SK-N-SH treated with all-trans-retinoic acid at 6 μM for 48 hours (cell line): ENCODE results near the gene RAB9B.

Source experiments
- ATAC-seq: fragments of 200-7000 bp; cut with Tn5 transposase; 3 replicates; pipeline ENCODE4 v1.9.1; 2020; ENCODE audit warnings: mild to moderate bottlenecking, moderate library complexity
- ARNTL ChIP-seq: fragments of 450-650 bp; formaldehyde crosslinking; IDR thresholded peaks from 2 replicates; pipeline ENCODE4 v1.5.0; 2020; ENCODE audit warnings: low read depth, mild to moderate bottlenecking, moderate library complexity, borderline replicate concordance
- BACH2 ChIP-seq: fragments of 250-450 bp; sonication (Bioruptor Pico); IDR thresholded peaks from 2 replicates; pipeline ENCODE4 v1.9.0; 2021; ENCODE audit warnings: mild to moderate bottlenecking, borderline replicate concordance
- CREB5 ChIP-seq: fragments of 250-450 bp; sonication (Bioruptor Pico); IDR thresholded peaks from 2 replicates; pipeline ENCODE4 v1.5.1; 2020; ENCODE audit warnings: low read depth, mild to moderate bottlenecking, moderate library complexity
- CSDC2 ChIP-seq: fragments of 250-450 bp; sonication (Bioruptor Pico); IDR thresholded peaks from 2 replicates; pipeline ENCODE4 v1.5.0; 2020; ENCODE audit warnings: mild to moderate bottlenecking, moderate library complexity
- ESRRG ChIP-seq: fragments of 250-450 bp; sonication (Bioruptor Pico); IDR thresholded peaks from 2 replicates; pipeline ENCODE4 v1.6.1; 2021; ENCODE audit warnings: mild to moderate bottlenecking
- GLIS3 ChIP-seq: fragments of 250-450 bp; sonication (Bioruptor Pico); IDR thresholded peaks from 2 replicates; pipeline ENCODE4 v1.5.0; 2020; ENCODE audit warnings: mild to moderate bottlenecking, moderate library complexity
- ISL1 ChIP-seq: fragments of 250-450 bp; sonication (Bioruptor Pico); IDR thresholded peaks from 2 replicates; pipeline ENCODE4 v2.1.2; 2022; ENCODE audit warnings: mild to moderate bottlenecking, moderate library complexity
- PPARA ChIP-seq: fragments of 250-450 bp; sonication (Bioruptor Pico); IDR thresholded peaks from 2 replicates; pipeline ENCODE4 v1.5.0; 2020; ENCODE audit warnings: mild to moderate bottlenecking, borderline replicate concordance
- RARB ChIP-seq: fragments of 250-450 bp; sonication (Bioruptor Pico); IDR thresholded peaks from 2 replicates; pipeline ENCODE4 v1.8.0; 2021; ENCODE audit warnings: mild to moderate bottlenecking, moderate library complexity
- SNAI2 ChIP-seq: fragments of 250-450 bp; sonication (Bioruptor Pico); IDR thresholded peaks from 2 replicates; pipeline ENCODE4 v1.5.0; 2020; ENCODE audit warnings: mild to moderate bottlenecking, moderate library complexity
- TCF4 ChIP-seq: fragments of 250-450 bp; sonication (Bioruptor Pico); IDR thresholded peaks from 2 replicates; pipeline ENCODE4 v1.8.0; 2021; ENCODE audit warnings: mild to moderate bottlenecking, moderate library complexity, borderline replicate concordance
- TOX ChIP-seq: fragments of 250-450 bp; sonication (Bioruptor Pico); IDR thresholded peaks from 2 replicates; pipeline ENCODE4 v1.8.0; 2021; ENCODE audit warnings: mild to moderate bottlenecking, moderate library complexity, borderline replicate concordance
- ZC3H10 ChIP-seq: fragments of 250-450 bp; sonication (Bioruptor Pico); IDR thresholded peaks from 2 replicates; pipeline ENCODE4 v1.5.1; 2021; ENCODE audit warnings: mild to moderate bottlenecking, moderate library complexity
- ZFP3 ChIP-seq: fragments of 250-450 bp; sonication (Bioruptor Pico); IDR thresholded peaks from 2 replicates; pipeline ENCODE4 v1.5.0; 2020; ENCODE audit warnings: mild to moderate bottlenecking, moderate library complexity
- ZFP30 ChIP-seq: fragments of 450-650 bp; formaldehyde crosslinking; IDR thresholded peaks from 2 replicates; pipeline ENCODE4 v1.5.0; 2022; ENCODE audit warnings: mild to moderate bottlenecking, moderate library complexity
- ZNF565 ChIP-seq: fragments of 450-650 bp; formaldehyde crosslinking; conservative IDR thresholded peaks from 2 replicates; pipeline ENCODE4 v1.5.0; 2020; ENCODE audit warnings: low read depth, mild to moderate bottlenecking, moderate library complexity
- ZNF70 ChIP-seq: fragments of 450-650 bp; formaldehyde crosslinking; IDR thresholded peaks from 2 replicates; pipeline ENCODE4 v1.5.0; 2020; ENCODE audit warnings: mild to moderate bottlenecking, moderate library complexity
- ZNF8 ChIP-seq: fragments of 450-650 bp; formaldehyde crosslinking; IDR thresholded peaks from 2 replicates; pipeline ENCODE4 v1.5.0; 2020; ENCODE audit warnings: mild to moderate bottlenecking, moderate library complexity
- TF ChIP-seq, protein P1 (sequence below): fragments of 250-450 bp; sonication (Bioruptor Pico); IDR thresholded peaks from 2 replicates; pipeline ENCODE4 v1.5.1; 2021; ENCODE audit warnings: mild to moderate bottlenecking, moderate library complexity
- TF ChIP-seq, protein P2 (sequence below): fragments of 250-450 bp; sonication (Bioruptor Pico); IDR thresholded peaks from 2 replicates; pipeline ENCODE4 v1.8.0; 2021; ENCODE audit warnings: low read depth, mild to moderate bottlenecking, moderate library complexity, borderline replicate concordance
- TF ChIP-seq, protein P3 (sequence below): fragments of 250-450 bp; sonication (Bioruptor Pico); IDR thresholded peaks from 2 replicates; pipeline ENCODE4 v1.5.0; 2020; ENCODE audit warnings: mild to moderate bottlenecking, moderate library complexity
- TF ChIP-seq, protein P4 (sequence below): fragments of 250-450 bp; sonication (Bioruptor Pico); IDR thresholded peaks from 2 replicates; pipeline ENCODE4 v1.8.0; 2020; ENCODE audit warnings: mild to moderate bottlenecking, moderate library complexity, borderline replicate concordance

RAB9B gene

GRCh38 chrX:103779141-103779789 is 52.8 kb downstream of the RAB9B start:
- TF ChIP-seq ZC3H10 (CRISPR knock-in tag) (no peak), ZFP30 (CRISPR knock-in tag) (no peak), ZFP3 (CRISPR knock-in tag) (no peak), RARB (CRISPR knock-in tag) (no peak), TCF4 (CRISPR knock-in tag) (no peak)
- ATAC-seq: peak; percentile 45

DNA sequence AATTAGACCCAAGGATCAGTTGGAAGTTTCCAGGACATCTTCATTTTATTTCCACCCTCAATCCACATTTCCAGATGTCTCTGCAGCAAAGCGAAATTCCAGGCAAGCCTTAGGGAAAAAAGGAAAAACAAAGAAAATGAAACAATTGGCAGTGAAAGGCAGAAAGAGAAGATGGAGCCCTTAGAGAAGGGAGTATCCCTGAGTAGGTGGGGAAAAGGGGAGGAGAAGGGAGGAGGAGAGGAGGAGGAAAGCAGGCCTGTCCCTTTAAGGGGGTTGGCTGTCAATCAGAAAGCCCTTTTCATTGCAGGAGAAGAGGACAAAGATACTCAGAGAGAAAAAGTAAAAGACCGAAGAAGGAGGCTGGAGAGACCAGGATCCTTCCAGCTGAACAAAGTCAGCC is 55.5 kb downstream of the RAB9B start, which contains the start of gene PLP1:
TSS of gene PLP1 (plus strand) at position 295 of the 400 bp plus-strand sequence. CDS start 156 bp downstream, outside the sequence.
- ATAC-seq: no peak
- TF ChIP-seq, protein P1, sequence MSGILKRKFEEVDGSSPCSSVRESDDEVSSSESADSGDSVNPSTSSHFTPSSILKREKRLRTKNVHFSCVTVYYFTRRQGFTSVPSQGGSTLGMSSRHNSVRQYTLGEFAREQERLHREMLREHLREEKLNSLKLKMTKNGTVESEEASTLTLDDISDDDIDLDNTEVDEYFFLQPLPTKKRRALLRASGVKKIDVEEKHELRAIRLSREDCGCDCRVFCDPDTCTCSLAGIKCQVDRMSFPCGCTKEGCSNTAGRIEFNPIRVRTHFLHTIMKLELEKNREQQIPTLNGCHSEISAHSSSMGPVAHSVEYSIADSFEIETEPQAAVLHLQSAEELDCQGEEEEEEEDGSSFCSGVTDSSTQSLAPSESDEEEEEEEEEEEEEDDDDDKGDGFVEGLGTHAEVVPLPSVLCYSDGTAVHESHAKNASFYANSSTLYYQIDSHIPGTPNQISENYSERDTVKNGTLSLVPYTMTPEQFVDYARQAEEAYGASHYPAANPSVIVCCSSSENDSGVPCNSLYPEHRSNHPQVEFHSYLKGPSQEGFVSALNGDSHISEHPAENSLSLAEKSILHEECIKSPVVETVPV: no peak
- TF ChIP-seq ZFP3 (CRISPR knock-in tag) (no peak), RARB (CRISPR knock-in tag) (no peak), ZNF8 (CRISPR knock-in tag) (no peak), ARNTL (CRISPR knock-in tag) (no peak), CREB5 (no peak), ZFP30 (CRISPR knock-in tag) (no peak), ZNF70 (no peak), PPARA (CRISPR knock-in tag) (no peak), ZC3H10 (CRISPR knock-in tag) (no peak), CSDC2 (CRISPR knock-in tag) (no peak), ESRRG (CRISPR knock-in tag) (no peak), BACH2 (CRISPR knock-in tag) (no peak), SNAI2 (CRISPR knock-in tag) (no peak), GLIS3 (CRISPR knock-in tag) (no peak), TOX (CRISPR knock-in tag) (no peak)
- TF ChIP-seq, protein P2, sequence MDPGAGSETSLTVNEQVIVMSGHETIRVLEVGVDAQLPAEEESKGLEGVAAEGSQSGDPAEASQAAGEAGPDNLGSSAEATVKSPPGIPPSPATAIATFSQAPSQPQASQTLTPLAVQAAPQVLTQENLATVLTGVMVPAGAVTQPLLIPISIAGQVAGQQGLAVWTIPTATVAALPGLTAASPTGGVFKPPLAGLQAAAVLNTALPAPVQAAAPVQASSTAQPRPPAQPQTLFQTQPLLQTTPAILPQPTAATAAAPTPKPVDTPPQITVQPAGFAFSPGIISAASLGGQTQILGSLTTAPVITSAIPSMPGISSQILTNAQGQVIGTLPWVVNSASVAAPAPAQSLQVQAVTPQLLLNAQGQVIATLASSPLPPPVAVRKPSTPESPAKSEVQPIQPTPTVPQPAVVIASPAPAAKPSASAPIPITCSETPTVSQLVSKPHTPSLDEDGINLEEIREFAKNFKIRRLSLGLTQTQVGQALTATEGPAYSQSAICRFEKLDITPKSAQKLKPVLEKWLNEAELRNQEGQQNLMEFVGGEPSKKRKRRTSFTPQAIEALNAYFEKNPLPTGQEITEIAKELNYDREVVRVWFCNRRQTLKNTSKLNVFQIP: no peak
- TF ChIP-seq, protein P3, sequence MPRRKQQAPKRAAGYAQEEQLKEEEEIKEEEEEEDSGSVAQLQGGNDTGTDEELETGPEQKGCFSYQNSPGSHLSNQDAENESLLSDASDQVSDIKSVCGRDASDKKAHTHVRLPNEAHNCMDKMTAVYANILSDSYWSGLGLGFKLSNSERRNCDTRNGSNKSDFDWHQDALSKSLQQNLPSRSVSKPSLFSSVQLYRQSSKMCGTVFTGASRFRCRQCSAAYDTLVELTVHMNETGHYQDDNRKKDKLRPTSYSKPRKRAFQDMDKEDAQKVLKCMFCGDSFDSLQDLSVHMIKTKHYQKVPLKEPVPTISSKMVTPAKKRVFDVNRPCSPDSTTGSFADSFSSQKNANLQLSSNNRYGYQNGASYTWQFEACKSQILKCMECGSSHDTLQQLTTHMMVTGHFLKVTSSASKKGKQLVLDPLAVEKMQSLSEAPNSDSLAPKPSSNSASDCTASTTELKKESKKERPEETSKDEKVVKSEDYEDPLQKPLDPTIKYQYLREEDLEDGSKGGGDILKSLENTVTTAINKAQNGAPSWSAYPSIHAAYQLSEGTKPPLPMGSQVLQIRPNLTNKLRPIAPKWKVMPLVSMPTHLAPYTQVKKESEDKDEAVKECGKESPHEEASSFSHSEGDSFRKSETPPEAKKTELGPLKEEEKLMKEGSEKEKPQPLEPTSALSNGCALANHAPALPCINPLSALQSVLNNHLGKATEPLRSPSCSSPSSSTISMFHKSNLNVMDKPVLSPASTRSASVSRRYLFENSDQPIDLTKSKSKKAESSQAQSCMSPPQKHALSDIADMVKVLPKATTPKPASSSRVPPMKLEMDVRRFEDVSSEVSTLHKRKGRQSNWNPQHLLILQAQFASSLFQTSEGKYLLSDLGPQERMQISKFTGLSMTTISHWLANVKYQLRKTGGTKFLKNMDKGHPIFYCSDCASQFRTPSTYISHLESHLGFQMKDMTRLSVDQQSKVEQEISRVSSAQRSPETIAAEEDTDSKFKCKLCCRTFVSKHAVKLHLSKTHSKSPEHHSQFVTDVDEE (CRISPR knock-in tag): no peak

GRCh38 chrX:103774070-103774642 is 57.9 kb downstream of the RAB9B start:
- TF ChIP-seq ZFP3 (CRISPR knock-in tag): no peak
- no peak for TF ChIP-seq CSDC2 (CRISPR knock-in tag)
- no peak for TF ChIP-seq ZNF70
- TF ChIP-seq ARNTL (CRISPR knock-in tag): no peak
- TF ChIP-seq ZC3H10 (CRISPR knock-in tag): no peak
- no peak for TF ChIP-seq BACH2 (CRISPR knock-in tag)
- peak; percentile 95 for ATAC-seq

DNA sequence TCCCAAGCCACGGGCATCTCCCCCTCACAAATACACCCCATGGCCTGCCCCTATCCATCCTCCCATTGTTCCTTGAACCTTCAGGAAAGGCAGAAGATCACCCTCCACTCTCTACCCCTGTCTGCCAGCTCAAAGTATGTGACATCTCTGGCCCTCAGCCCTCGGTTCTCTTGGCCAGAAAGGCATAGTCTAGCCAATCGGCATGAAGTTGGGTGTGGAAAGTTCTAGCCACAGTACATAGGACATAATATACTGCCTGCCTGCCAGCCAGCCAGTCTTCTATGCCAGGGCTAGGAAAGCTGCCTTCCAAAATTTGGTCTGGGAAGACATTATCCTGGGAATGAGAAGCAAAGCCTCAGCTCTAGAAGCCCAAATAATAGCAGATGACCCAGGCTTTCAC is 58.6 kb downstream of the RAB9B start:
- no peak; the same call in 2 of the 3 replicates for ATAC-seq
- TF ChIP-seq ZNF70 (no peak), ISL1 (CRISPR knock-in tag) (no peak), CREB5 (no peak), ZNF565 (CRISPR knock-in tag) (no peak), ARNTL (CRISPR knock-in tag) (no peak), BACH2 (CRISPR knock-in tag) (no peak), PPARA (CRISPR knock-in tag) (no peak), ZFP30 (CRISPR knock-in tag) (no peak), TCF4 (CRISPR knock-in tag) (no peak)
- TF ChIP-seq, protein P2: no peak
- TF ChIP-seq, protein P4, sequence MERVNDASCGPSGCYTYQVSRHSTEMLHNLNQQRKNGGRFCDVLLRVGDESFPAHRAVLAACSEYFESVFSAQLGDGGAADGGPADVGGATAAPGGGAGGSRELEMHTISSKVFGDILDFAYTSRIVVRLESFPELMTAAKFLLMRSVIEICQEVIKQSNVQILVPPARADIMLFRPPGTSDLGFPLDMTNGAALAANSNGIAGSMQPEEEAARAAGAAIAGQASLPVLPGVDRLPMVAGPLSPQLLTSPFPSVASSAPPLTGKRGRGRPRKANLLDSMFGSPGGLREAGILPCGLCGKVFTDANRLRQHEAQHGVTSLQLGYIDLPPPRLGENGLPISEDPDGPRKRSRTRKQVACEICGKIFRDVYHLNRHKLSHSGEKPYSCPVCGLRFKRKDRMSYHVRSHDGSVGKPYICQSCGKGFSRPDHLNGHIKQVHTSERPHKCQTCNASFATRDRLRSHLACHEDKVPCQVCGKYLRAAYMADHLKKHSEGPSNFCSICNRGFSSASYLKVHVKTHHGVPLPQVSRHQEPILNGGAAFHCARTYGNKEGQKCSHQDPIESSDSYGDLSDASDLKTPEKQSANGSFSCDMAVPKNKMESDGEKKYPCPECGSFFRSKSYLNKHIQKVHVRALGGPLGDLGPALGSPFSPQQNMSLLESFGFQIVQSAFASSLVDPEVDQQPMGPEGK (CRISPR knock-in tag): no peak
